PC-3 (cell line): ENCODE measurements around the gene TJP3.

Source experiments
- EZH2 ChIP-seq: fragments of 300-600 bp; sonication (generic); IDR thresholded peaks from one replicate; pipeline ENCODE4 v1.6.1; 2017; ENCODE audit warnings: antibody characterized with exemption, mild to moderate bottlenecking, low read length; ENCODE audit not compliant: unreplicated experiment
- EZH2phosphoT487 ChIP-seq: fragments of 300-600 bp; sonication (generic); IDR thresholded peaks from 2 replicates; pipeline ENCODE4 v1.6.1; 2018; ENCODE audit warnings: mild to moderate bottlenecking, antibody characterized with exemption, low read length, borderline replicate concordance
- TF ChIP-seq, protein P1 (sequence below): fragments of 300-600 bp; sonication (generic); conservative IDR thresholded peaks from 2 replicates; pipeline ENCODE4 v1.5.1; 2017; ENCODE audit warnings: antibody characterized with exemption, low read depth, mild to moderate bottlenecking, low read length

GRCh38 chr19:3667037-3667638 is 41.0 kb upstream of the TJP3 start:
- TF ChIP-seq, protein P1, sequence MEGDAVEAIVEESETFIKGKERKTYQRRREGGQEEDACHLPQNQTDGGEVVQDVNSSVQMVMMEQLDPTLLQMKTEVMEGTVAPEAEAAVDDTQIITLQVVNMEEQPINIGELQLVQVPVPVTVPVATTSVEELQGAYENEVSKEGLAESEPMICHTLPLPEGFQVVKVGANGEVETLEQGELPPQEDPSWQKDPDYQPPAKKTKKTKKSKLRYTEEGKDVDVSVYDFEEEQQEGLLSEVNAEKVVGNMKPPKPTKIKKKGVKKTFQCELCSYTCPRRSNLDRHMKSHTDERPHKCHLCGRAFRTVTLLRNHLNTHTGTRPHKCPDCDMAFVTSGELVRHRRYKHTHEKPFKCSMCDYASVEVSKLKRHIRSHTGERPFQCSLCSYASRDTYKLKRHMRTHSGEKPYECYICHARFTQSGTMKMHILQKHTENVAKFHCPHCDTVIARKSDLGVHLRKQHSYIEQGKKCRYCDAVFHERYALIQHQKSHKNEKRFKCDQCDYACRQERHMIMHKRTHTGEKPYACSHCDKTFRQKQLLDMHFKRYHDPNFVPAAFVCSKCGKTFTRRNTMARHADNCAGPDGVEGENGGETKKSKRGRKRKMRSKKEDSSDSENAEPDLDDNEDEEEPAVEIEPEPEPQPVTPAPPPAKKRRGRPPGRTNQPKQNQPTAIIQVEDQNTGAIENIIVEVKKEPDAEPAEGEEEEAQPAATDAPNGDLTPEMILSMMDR: no peak
- TF ChIP-seq EZH2: no peak
- no peak for TF ChIP-seq EZH2phosphoT487
